HPDE6-E6E7 (cell line): Measurements from ENCODE around the gene PIK3R3.
"Not testable (repeated sequence)": the region's sequence is repeated elsewhere in the genome, so short reads cannot be mapped to it uniquely, and the experiment has no call there.

Experiments
- DNase-seq: peaks from one replicate; pipeline ENCODE4 v3.0.0; 2011; ENCODE audit warnings: missing footprints; ENCODE audit errors: extremely low spot score

Gene PIK3R3

GRCh38 chr1:46102769-46103476, 29.5 kb downstream of the PIK3R3 start:
- DNase-seq, result no peak

GRCh38 chr1:46099215-46099614, 33.2 kb downstream of the PIK3R3 start:
- no peak for DNase-seq

DNA sequence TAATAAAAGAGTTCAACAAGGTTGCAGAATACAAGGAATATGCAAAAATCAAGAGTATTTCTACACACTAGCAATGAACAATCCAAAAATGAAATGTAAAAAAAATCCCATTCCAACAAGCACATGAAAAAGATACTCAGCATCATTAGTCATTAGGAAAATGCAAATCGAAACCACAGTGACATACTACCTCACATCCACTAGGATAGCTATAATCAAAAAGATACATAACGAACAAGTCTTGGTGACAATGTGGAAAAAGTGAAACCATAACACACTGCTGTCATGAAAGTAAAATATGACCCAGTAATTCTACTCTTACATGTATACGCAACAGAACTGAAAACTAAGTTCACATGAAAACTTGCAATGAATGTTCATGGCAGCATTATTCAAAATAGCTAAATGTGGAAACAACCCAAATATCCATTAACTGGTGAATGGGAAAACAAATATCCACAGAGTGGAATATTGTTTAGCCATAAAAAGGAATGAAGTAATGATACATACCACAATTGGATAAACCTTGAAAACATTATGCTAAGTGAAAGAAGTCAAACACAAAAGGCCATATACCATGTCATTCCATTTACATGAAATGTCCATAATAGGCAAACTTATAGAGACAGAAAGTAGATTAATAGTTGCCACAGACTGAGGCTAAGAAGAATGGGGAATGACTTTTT, 34.3 kb downstream of the PIK3R3 start:
- no peak for DNase-seq

DNA sequence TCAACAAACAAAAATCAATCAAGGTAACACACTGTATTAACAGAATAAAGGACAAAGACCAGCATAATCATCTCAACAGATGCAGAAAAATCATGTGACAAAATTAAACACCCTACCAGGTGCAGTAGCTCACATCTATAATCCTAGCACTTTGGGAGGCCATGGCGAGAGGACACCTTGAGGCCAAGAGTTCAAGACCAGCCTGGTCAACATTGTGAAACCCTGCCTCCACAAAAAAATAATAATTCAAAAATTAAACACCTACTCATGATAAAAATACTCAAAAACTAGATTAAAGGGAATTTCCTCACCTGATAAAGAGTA, 35.3 kb downstream of the PIK3R3 start:
- no peak for DNase-seq

DNA sequence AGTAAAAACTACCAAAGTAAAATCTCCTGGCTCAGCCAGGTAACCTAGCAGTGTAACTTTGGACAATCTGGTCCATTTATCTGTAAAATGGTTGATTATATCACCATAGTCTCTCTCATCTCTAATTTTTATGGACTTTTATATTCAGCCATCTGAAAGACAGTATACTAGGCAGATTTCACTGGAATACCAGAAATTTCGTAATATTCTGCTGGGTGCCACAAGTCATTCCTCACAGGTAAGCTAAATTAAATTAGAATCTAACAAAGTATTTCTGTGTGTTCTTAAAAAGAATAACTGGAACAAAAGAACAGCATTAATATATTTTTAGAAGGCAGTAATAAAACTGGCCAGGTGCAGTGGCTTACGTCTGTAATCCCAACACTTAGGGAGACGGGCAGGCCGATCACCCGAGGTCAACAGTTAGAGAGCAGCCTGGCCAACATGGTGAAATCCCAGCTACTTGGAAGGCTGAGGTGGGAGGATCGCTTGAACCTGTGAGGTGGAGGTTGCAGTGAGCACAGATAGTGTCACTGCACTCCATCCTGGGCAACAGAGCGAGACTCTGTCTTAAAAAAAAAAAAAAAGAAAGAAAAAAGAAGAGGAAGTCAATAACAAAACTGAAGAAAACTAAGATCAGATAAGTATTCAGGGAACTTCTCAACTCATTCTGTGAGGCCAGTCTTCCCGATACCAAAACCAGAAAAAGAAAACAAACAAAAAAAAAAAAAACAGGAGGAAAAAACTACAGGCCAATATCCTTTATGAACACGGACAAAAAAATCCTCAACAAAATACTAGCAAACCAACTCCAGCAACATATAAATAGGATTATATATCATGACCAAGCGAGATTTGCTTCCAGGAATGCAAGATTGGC, 35.9 kb downstream of the PIK3R3 start:
- no peak for DNase-seq

DNA sequence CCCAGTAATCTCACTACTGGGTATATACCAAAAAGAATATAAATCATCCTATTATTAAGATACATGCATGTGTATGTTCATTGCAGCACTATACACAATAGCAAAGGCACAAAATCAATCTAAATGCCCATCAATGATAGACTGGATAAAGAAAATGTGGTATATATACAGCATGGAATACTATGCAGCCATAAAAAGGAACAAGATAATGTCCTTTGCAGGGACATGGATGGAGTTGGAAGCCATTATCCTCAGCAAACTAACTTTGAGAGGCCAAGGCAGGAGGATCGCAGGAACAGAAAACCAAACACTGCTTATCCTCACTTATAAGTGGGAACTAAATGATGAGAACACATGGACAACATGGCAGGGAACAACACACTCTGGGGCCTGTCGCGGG, 37.3 kb downstream of the PIK3R3 start:
- not testable (repeated sequence) for DNase-seq

DNA sequence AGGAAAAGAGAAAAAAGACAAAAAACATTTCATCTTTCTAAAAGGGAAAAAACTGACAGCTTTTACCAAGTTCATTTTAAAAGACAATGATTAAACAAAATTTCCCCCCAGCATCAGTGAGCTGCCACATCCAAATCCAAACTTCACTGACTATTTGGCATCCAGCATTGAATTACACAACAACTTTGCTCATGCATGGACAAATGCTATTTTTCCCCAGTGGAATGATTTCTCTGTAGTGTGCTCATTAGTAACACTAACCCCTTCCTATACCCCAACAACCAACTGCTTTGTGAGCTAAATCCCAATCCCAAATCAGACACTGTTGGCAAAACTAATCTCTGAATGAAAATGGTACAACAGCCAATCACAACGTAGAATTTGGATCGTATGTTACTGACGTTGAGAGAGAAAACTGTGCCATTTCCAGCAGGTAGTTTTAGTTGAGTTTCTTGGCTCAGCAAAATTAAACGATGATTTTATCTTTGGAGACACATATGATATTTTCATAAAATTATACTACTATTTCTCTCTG, 37.9 kb downstream of the PIK3R3 start:
- DNase-seq, result no peak

- not testable (repeated sequence) for DNase-seq
These were observed 38.6 kb downstream of the PIK3R3 start for GRCh38 chr1:46093832-46094231.

GRCh38 chr1:46087891-46088290, 44.5 kb downstream of the PIK3R3 start:
- DNase-seq, result no peak

GRCh38 chr1:46086576-46086975, 45.9 kb downstream of the PIK3R3 start:
- DNase-seq, result no peak

DNA sequence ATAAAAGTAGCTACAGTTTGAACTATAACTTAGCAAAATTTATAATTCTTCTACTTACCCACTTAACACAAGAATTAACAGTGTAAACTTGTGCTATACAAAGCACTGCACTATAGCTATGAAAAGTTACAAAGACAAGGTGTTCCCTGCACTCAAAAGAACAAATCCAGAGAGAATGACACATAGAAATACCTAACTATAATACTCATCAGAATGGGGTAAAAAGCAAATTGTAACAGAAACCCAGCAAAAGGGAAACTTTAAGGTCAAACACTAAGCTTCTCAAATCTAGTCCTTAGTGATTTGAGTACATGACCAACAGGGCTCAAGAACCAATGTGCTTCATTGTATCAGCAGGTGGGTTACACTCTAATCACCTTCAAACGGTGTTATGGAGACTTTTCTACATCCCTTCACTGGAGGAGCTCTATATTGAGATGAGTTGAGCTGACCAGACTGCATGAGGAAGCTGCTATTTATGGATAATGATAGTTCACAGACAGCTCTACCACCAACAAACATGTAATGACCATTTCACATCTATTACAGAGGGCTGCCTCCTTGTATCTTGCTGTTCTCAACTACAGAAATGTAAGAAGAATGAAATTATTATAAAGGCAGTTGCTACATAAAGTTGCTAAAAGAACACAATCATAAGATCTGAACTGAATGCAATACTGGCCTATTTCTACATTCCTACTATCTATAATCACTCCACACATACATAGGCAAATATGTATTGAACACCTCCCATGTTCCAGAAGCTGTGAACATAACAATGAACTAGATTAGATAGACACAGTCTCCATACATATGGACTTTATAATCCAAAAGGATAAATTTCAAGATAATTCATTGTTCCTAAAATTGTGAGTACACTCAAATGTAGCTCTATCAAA, 47.6 kb downstream of the PIK3R3 start:
- peak; percentile 44 for DNase-seq

DNA sequence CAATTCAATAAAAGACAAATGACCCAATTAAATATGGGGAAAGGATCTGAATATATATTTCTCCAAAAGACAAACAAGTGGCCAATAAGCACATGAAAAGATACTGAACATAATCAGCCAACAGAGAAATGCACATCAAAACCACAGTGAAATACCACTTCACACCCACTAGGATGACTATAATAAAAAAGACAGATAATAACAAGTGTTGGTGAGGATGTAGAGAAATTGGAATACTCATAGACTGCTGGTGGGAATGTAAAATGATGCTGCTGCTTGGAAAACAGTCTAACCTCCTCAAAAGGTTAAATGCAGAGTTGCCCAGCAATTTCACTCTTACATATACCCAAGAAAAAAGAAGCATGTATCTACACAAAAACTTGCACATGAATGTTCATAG, 48.9 kb downstream of the PIK3R3 start:
- DNase-seq, result no peak

DNA sequence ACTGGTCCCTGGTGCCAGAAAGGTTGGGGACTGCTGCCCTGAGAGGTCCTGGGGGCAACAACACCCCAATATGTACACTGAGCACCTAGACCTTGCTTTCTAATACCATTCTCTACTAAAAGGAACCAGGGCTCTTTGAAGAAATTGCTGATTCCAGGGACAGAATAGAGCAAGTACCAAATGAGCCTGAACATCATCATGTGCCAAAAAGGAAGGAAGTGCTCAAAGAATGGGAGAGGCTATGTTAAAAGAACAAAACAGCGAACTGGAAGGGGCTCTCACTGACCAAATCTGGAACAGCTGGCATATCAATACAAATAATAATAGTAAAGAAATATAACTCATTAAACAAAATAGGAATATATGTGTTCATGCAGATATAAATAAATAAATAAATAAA, 50.8 kb downstream of the PIK3R3 start:
- DNase-seq, result no peak

DNA sequence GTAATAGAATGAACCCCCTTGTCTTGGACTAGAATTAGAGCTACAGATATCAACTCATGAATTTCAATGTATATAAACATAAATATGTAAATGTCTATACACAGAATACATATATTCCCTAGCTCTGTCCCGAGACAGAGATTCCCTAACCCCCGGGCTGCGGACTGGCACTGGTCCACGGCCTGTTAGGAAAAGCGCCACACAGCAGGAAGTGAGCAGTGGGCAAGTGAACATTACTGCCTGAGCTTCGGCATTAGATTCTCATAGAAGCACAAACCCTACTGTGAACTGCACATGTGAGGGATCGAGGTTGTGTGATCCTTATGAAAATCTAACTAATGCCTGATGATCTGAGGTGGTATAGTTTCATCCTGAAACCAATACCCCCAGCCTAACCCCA, 51.2 kb downstream of the PIK3R3 start:
- no peak for DNase-seq

DNA sequence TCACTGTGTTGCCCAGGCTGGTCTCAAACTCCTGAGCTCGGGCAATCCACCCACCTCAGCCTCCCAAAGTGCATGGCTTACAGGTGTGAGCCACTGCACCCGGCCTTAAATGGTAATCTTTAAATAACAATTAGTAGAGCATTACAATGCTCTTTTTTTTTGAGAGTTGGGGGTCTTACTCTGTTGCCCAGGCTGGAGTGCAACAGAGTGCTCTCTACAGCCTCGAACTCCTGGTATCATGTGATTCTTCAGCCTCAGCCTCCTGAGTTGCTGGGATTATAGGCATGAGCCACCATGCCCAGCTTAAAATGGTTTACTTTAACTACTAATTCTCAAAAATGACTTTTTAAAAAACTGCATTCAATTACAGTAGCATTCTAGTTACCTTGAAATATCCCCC, 52.2 kb downstream of the PIK3R3 start:
- no peak for DNase-seq

DNA sequence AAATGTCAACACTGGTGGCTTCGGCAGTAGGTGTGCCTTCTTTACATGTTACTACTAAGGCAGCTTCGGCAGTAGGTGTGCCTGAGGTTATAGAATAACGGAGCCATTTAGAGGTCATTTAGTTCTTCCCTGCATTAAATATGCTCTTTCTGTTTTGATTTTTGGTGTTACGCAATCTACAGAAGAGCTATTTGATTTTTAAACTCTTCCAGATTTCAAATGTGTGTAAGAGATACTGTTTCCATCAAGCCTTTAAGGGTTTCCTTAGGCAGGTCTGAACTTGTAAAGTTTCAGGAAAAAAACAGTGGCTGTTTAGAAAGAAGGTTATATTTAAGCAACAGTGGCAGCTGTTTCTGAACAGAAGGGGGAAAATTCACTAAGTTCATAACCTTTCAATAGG, 54.8 kb downstream of the PIK3R3 start:
- no peak for DNase-seq

GRCh38 chr1:46076343-46076742, 56.1 kb downstream of the PIK3R3 start:
- no peak for DNase-seq

- no peak for DNase-seq
These were observed 59.5 kb downstream of the PIK3R3 start for GRCh38 chr1:46072975-46073374.

GRCh38 chr1:46070164-46070814, 62.1 kb downstream of the PIK3R3 start:
- DNase-seq, result no peak

DNA sequence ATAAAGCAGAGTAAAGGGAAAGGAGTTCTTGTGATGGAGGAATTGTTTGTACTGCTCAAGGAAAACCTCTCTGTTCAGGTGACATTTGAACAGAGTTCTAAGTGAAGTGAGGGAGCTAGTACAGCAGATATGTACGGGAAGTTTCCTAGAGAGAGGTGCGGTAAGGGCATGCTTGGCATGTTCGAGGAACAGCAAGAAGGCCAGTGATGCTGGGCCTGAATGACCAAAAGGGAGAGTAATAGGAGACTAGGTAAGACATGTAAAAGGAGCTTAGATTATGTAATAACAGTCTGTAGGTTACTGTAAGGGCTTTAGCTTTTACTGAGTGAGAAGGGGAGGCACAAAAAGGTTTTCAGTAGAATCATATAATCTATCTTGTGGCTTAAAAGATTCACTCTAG, 63.9 kb downstream of the PIK3R3 start:
- DNase-seq, result no peak

DNA sequence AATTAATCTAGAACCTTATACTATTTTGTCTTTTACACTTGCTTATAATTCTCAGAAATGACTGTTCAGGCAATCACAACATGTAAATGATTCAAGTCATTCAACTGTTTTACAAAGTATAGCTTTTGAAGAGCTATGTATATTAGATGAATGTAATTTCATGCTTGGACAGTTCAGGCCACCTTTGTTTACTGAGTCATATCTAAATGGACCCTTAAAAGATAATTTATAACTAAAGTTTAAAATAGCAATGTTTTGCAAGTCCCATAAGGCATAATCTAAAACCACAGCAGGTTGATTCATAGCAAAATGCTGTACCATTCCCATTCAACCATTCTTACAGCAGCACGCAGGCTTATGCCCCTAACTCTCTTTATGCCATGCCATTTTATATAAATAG, 64.8 kb downstream of the PIK3R3 start:
- DNase-seq, result no peak
